HK-2 (cell line): ENCODE results near the gene LSP1.

Experiments
- DNase-seq: peaks from one replicate; pipeline ENCODE4 v3.0.0-alpha.2; 2018; ENCODE audit not compliant: unreplicated experiment

Gene LSP1

GRCh38 chr11:1917523-1918435 is 64.9 kb downstream of the LSP1 start:
- no peak for DNase-seq

GRCh38 chr11:1918436-1919315 is 65.8 kb downstream of the LSP1 start:
- DNase-seq, result no peak

GRCh38 chr11:1919391-1920127 is 66.7 kb downstream of the LSP1 start, which contains the start of gene TNNT3:
Gene TNNT3 (plus strand): TSS chr11:1919703. CDS start chr11:1922875, 3,172 bp downstream.
- DNase-seq, result no peak

- no peak for DNase-seq
Observed at GRCh38 chr11:1920128-1920908, 67.4 kb downstream of the LSP1 start.

- DNase-seq, result no peak
Observed at GRCh38 chr11:1920909-1921573, 68.2 kb downstream of the LSP1 start.

GRCh38 chr11:1921574-1922141 is 68.8 kb downstream of the LSP1 start:
- no peak for DNase-seq

- no peak for DNase-seq
Observed at GRCh38 chr11:1922481-1923081, 69.7 kb downstream of the LSP1 start.

- no peak for DNase-seq
Observed at GRCh38 chr11:1923201-1923956, 70.5 kb downstream of the LSP1 start.

- no peak for DNase-seq
Observed at GRCh38 chr11:1924181-1924580, 71.3 kb downstream of the LSP1 start.

- DNase-seq, result no peak
Observed at GRCh38 chr11:1924646-1925372, 71.9 kb downstream of the LSP1 start.

- DNase-seq, result no peak
Observed at GRCh38 chr11:1925373-1926155, 72.7 kb downstream of the LSP1 start.

GRCh38 chr11:1926156-1927025 is 73.5 kb downstream of the LSP1 start:
- no peak for DNase-seq

- no peak for DNase-seq
Observed at GRCh38 chr11:1927026-1927847, 74.4 kb downstream of the LSP1 start.

- no peak for DNase-seq
Observed at GRCh38 chr11:1927848-1928469, 75.1 kb downstream of the LSP1 start.

- DNase-seq, result no peak
Observed at GRCh38 chr11:1928470-1928890, 75.6 kb downstream of the LSP1 start.
